H1 (cell line): ENCODE data around the gene ANAPC2. TPM values are rescaled to one million over a fixed set of nuclear protein-coding genes. Genes with fewer than 3 reads are reported as not detected.

Experiments used
- CTCF ChIA-PET: fragments of 300-600 bp; sonication (Branson Sonifier 250); formaldehyde crosslinking; loops from one replicate; lab custom pipeline; 2021; ENCODE audit not compliant: partially characterized antibody; lab: Charles Lee
- POLR2A ChIA-PET: fragments of 300-600 bp; sonication (Branson Sonifier 250); formaldehyde crosslinking; loops from one replicate; lab custom pipeline; 2021; ENCODE audit warnings: inconsistent platforms; ENCODE audit not compliant: partially characterized antibody; lab: Charles Lee
- DNase-seq, 2 experiments: peaks; one replicate each; pipeline versions ENCODE4 v3.0.0 to v3.0.0-alpha.2; 2010 to 2022; ENCODE audit warnings: low spot score in 2 of 2, low read depth in 1 of 2, mixed read lengths in 1 of 2
- FAIRE-seq: peaks from 2 replicates; lab custom pipeline; 2011; peaks lifted over from hg19 to GRCh38; lab: Jason Lieb, UNC
- H2AFZ ChIP-seq: 2 replicates; pipeline ENCODE4 v1.8.1; 2012; ENCODE audit warnings: low read length, inconsistent platforms
- H2AK5ac ChIP-seq: 2 replicates; pipeline ENCODE4 v1.6.1; 2013; ENCODE audit warnings: low read depth, low read length
- H2BK120ac ChIP-seq: replicated peaks from 2 replicates; pipeline ENCODE3; 2013; ENCODE audit warnings: low read depth, low read length, inconsistent platforms
- H2BK12ac ChIP-seq: 2 replicates; pipeline ENCODE4 v1.6.1; 2013; ENCODE audit warnings: low read depth, low read length
- H2BK15ac ChIP-seq: 2 replicates; pipeline ENCODE4 v1.6.1; 2013; ENCODE audit warnings: low read length
- H2BK20ac ChIP-seq: 2 replicates; pipeline ENCODE4 v1.6.1; 2013; ENCODE audit warnings: low read length
- H2BK5ac ChIP-seq: 2 replicates; pipeline ENCODE4 v1.6.1; 2013; ENCODE audit warnings: low read depth, low read length
- H3K14ac ChIP-seq: 2 replicates; pipeline ENCODE4 v1.6.1; 2013; ENCODE audit warnings: inconsistent platforms; ENCODE audit not compliant: insufficient read length
- H3K18ac ChIP-seq: 2 replicates; pipeline ENCODE4 v1.6.1; 2013; ENCODE audit warnings: low read length; ENCODE audit errors: extremely low read depth
- H3K23ac ChIP-seq: 2 replicates; pipeline ENCODE4 v1.6.1; 2013; ENCODE audit warnings: inconsistent platforms; ENCODE audit not compliant: insufficient read length
- H3K23me2 ChIP-seq: 2 replicates; pipeline ENCODE4 v1.6.1; 2013; ENCODE audit warnings: low read depth, low read length
- H3K27ac ChIP-seq: 2 replicates; pipeline ENCODE4 v1.6.1; 2011; ENCODE audit warnings: low read depth, low read length, inconsistent platforms
- H3K27me3 ChIP-seq, 4 experiments: replicated peaks in 1 of 4; 1 replicate in 1 of 4; 2 replicates in 3 of 4; pipeline versions ENCODE4 v1.6.1 to v1.8.1; 2011 to 2013; ENCODE audit warnings: low read length in 3 of 4, mild to moderate bottlenecking in 3 of 4, inconsistent platforms in 2 of 4, mixed read lengths in 2 of 4, moderate library complexity in 1 of 4; ENCODE audit not compliant: control insufficient read depth in 3 of 4, insufficient read depth in 3 of 4; ENCODE audit errors: extremely low read depth in 1 of 4
- H3K36me3 ChIP-seq, 4 experiments: 2 replicates each; pipeline versions ENCODE4 v1.6.1 to v1.8.1; 2011 to 2013; ENCODE audit warnings: mild to moderate bottlenecking in 4 of 4, low read length in 3 of 4, moderate library complexity in 2 of 4, control low read depth in 1 of 4, inconsistent platforms in 1 of 4; ENCODE audit not compliant: insufficient read depth in 4 of 4, control insufficient read depth in 2 of 4
- H3K4ac ChIP-seq: replicated peaks from 2 replicates; pipeline ENCODE3; 2013; ENCODE audit warnings: low read length, low read depth, mixed read lengths, inconsistent platforms; ENCODE audit not compliant: insufficient read length
- H3K4me1 ChIP-seq, 4 experiments: replicated peaks in 1 of 4; 1 replicate in 1 of 4; 2 replicates in 3 of 4; pipeline versions ENCODE4 v1.6.1 to v1.8.1; 2011 to 2013; ENCODE audit warnings: low read length in 3 of 4, inconsistent platforms in 2 of 4, mixed read lengths in 1 of 4; ENCODE audit not compliant: insufficient read depth in 4 of 4, control insufficient read depth in 3 of 4
- H3K4me2 ChIP-seq, 2 experiments: 2 replicates each; pipeline versions ENCODE4 v1.6.1 to v1.8.1; 2011 to 2013; ENCODE audit warnings: low read depth in 2 of 2, low read length in 2 of 2, control low read depth in 1 of 2, inconsistent platforms in 1 of 2, mild to moderate bottlenecking in 1 of 2; ENCODE audit not compliant: insufficient read depth in 1 of 2
- H3K4me3 ChIP-seq, 4 experiments: fragments of 200-600, 300-600 bp in 1 of 4; sonication (generic), shearing (Covaris generic), sonication (Bioruptor Twin) in 1 of 4; 2 replicates each; pipeline versions ENCODE4 v1.5.1 to v1.8.1; 2011 to 2016; ENCODE audit warnings: low read length in 4 of 4, low read depth in 3 of 4, control low read depth in 2 of 4, inconsistent platforms in 2 of 4, mild to moderate bottlenecking in 2 of 4, mixed read lengths in 1 of 4, moderate library complexity in 1 of 4; ENCODE audit not compliant: insufficient read depth in 2 of 4; ENCODE audit errors: extremely low read depth in 1 of 4
- H3K56ac ChIP-seq: replicated peaks from 2 replicates; pipeline ENCODE3; 2013; ENCODE audit warnings: low read depth, mild to moderate bottlenecking, mixed read lengths, low read length, inconsistent platforms; ENCODE audit not compliant: insufficient read length
- H3K79me1 ChIP-seq: 2 replicates; pipeline ENCODE4 v1.6.1; 2013; ENCODE audit warnings: low read depth, low read length, control low read depth
- H3K79me2 ChIP-seq, 2 experiments: 2 replicates each; pipeline versions ENCODE4 v1.6.1 to v1.8.1; 2012 to 2013; ENCODE audit warnings: low read length in 2 of 2, mild to moderate bottlenecking in 2 of 2, inconsistent platforms in 1 of 2; ENCODE audit not compliant: insufficient read depth in 2 of 2, control insufficient read depth in 1 of 2
- H3K9ac ChIP-seq, 4 experiments: replicated peaks in 1 of 4; 1 replicate in 1 of 4; 2 replicates in 3 of 4; pipeline versions ENCODE4 v1.6.1 to v1.8.1; 2011 to 2013; ENCODE audit warnings: low read depth in 3 of 4, low read length in 3 of 4, control low read depth in 2 of 4, mild to moderate bottlenecking in 2 of 4, moderate library complexity in 2 of 4, inconsistent platforms in 1 of 4; ENCODE audit errors: extremely low read depth in 1 of 4
- H3K9me3 ChIP-seq, 2 experiments: 2 replicates each; pipeline versions ENCODE4 v1.6.1 to v1.8.1; 2012 to 2013; ENCODE audit warnings: mild to moderate bottlenecking in 2 of 2, moderate library complexity in 2 of 2, control low read depth in 1 of 2, inconsistent platforms in 1 of 2, low read depth in 1 of 2, low read length in 1 of 2, mixed read lengths in 1 of 2; ENCODE audit not compliant: insufficient read depth in 2 of 2
- H4K20me1 ChIP-seq, 2 experiments: replicated peaks in 1 of 2; 2 replicates each; pipeline versions ENCODE3 to v1.8.1; 2011 to 2013; ENCODE audit warnings: inconsistent platforms in 2 of 2, low read length in 2 of 2, mild to moderate bottlenecking in 1 of 2; ENCODE audit not compliant: insufficient read depth in 2 of 2, control insufficient read depth in 1 of 2
- H4K5ac ChIP-seq: 2 replicates; pipeline ENCODE4 v1.6.1; 2013; ENCODE audit warnings: low read length, low read depth, mixed read lengths, inconsistent platforms; ENCODE audit not compliant: insufficient read length
- H4K8ac ChIP-seq: 2 replicates; pipeline ENCODE4 v1.8.0; 2013; ENCODE audit warnings: mild to moderate bottlenecking, moderate library complexity, low read length, inconsistent platforms; ENCODE audit not compliant: insufficient read depth; ENCODE audit errors: extremely low read depth
- H4K91ac ChIP-seq: replicated peaks from 2 replicates; pipeline ENCODE3; 2013; ENCODE audit warnings: low read length, mixed read lengths, inconsistent platforms; ENCODE audit not compliant: insufficient read length
- ASH2L ChIP-seq: fragments of 200-600, 300-600 bp; sonication (generic); IDR thresholded peaks from one replicate; pipeline ENCODE4 v1.7.1; 2017; ENCODE audit warnings: low read length
- SRF ChIP-seq: IDR thresholded peaks from 2 replicates; pipeline ENCODE4 v1.6.1; 2011; ENCODE audit warnings: mild to moderate bottlenecking, low read depth, low read length, moderate library complexity
- SUZ12 ChIP-seq: fragments of 200-600 bp; sonication (generic); IDR thresholded peaks from 2 replicates; pipeline ENCODE4 v1.6.1; 2012; ENCODE audit warnings: mild to moderate bottlenecking, inconsistent platforms, low read length, moderate library complexity, mixed read lengths
- WGBS, 2 experiments: shearing (Covaris generic) in 1 of 2; methylation state at CpG; one replicate each; pipeline versions ENCODE4 v1.1.6 to v1.1.7; 2013 to 2015; ENCODE audit warnings: low lambda C conversion rate in 2 of 2, mixed read lengths in 2 of 2, inconsistent platforms in 1 of 2, low coverage in 1 of 2, missing lambda C conversion rate in 1 of 2; ENCODE audit not compliant: insufficient replicate concordance in 2 of 2, insufficient coverage in 1 of 2, insufficient read length in 1 of 2; ENCODE audit errors: extremely low coverage in 1 of 2, missing lambda C conversion rate in 1 of 2; 5-methylcytosine and 5-hydroxymethylcytosine counted together
- polyA plus RNA-seq, 7 experiments: library from polyadenylated mRNA; depleted of rRNA in 3 of 7; stranded (reverse) in 5 of 7; unstranded in 2 of 7; fragments of >200 nt in 5 of 7; fragments of 200-250 nt in 2 of 7; gene quantifications; 1 replicate in 5 of 7; 2 replicates in 1 of 7; 4 replicates in 1 of 7; pipeline versions ENCODE4 v1.2.1 to v1.2.3, GENCODE V29; 2011 to 2013; ENCODE audit warnings: missing spikeins in 2 of 7, mixed read lengths in 2 of 7
- total RNA-seq: library from RNA; stranded (reverse); fragmentation: NEBNext Ultra II Directional; extraction: Animal tissue kit (Norgen Biotek cat#: 25700); gene quantifications from 2 replicates; pipeline ENCODE4 v1.2.1, GENCODE V29; 2021

ANAPC2 gene
- total and polyA plus RNA-seq, 2 of the 8 experiments (the other 6 are each of a cell fraction or from before 2014, with no cell fraction given) = 30.2 to 37.7 TPM

GRCh38 chr9:137180491-137180890 lies 7.9 kb downstream of the ANAPC2 start:
- 97% methylated on average over 17 of the region's 20 CpGs; no CpG with 5 or more reads in 1 of the 2 experiments for WGBS, 2 experiments
- peaks cover 0 to 40% (median 10%) of the 10 kb centered on the region in 4 experiments; a peak in 7 of 8 replicates for H3K36me3 ChIP-seq
- no peaks in the 10 kb centered on the region for H3K79me2 ChIP-seq
- CTCF ChIA-PET = interaction anchor here (1.0 to 1.5 kb wide), 7 partner anchors 9 to 117 kb away, joined by 3 to 5 read pairs (median 3); partner anchors contain the start of gene TMEM210
- no peaks in the 10 kb centered on the region for H3K9me3 ChIP-seq
- no peak overlapping the region for H3K9ac ChIP-seq
- H3K27ac ChIP-seq = no peak overlapping the region
- peaks cover 0 to 2% (median under 1%) of the 10 kb centered on the region in 4 experiments; a peak in 2 of 7 replicates for H3K4me1 ChIP-seq
- no peak overlapping the region for H3K4ac ChIP-seq
- peak overlapping the region; percentile 51; the same call in 1 of the 2 replicates for H4K8ac ChIP-seq
- FAIRE-seq (no peak), DNase-seq (no peak)
- H3K14ac ChIP-seq = no peak overlapping the region
- no peak overlapping the region for H3K4me3 ChIP-seq
- H2BK12ac ChIP-seq = no peak overlapping the region
- H4K20me1 ChIP-seq = peaks cover 2 to 24% of the 10 kb centered on the region in 2 experiments
- no peak overlapping the region for H3K18ac ChIP-seq
- H4K91ac ChIP-seq = no peak overlapping the region
- H3K27me3 ChIP-seq = no peaks in the 10 kb centered on the region; a peak in 2 of 7 replicates
- H2BK5ac ChIP-seq = no peak overlapping the region
- no peak overlapping the region for H2BK120ac ChIP-seq
- no peak overlapping the region for H3K4me2 ChIP-seq
- no peaks in the 10 kb centered on the region for H3K23me2 ChIP-seq
- POLR2A ChIA-PET = interaction anchor here (0.7 to 1.6 kb wide), 6 partner anchors 8 to 102 kb away, joined by 3 to 9 read pairs (median 3); partner anchors contain the start of genes ANAPC2 and SSNA1
- H3K23ac ChIP-seq = no peak overlapping the region
- H3K56ac ChIP-seq = no peak overlapping the region
- no peak overlapping the region for H2BK20ac ChIP-seq
- H2AFZ ChIP-seq = no peak overlapping the region
- H4K5ac ChIP-seq = no peak overlapping the region
- H3K79me1 ChIP-seq = no peaks in the 10 kb centered on the region; the same call in none of the 2 replicates
- no peak overlapping the region for H2AK5ac ChIP-seq
- no peak overlapping the region for H2BK15ac ChIP-seq
- TF ChIP-seq SRF = no peak
- no peak for TF ChIP-seq ASH2L
- TF ChIP-seq SUZ12 = no peak
